GM06990 (cell line): ENCODE results near the gene IQSEC1.
A peak's percentile ranks its signal among the peaks of the same experiment; 100 is the strongest.

Experiments used
- DNase-seq: peaks from one replicate; pipeline ENCODE4 v3.0.0-alpha.2; 2011; ENCODE audit not compliant: insufficient read length; ENCODE audit errors: extremely low read depth
- H3K27me3 ChIP-seq: replicated peaks from 2 replicates; pipeline ENCODE4 v1.6.0; 2011; ENCODE audit warnings: low read length; ENCODE audit not compliant: control insufficient read depth, insufficient read depth
- H3K36me3 ChIP-seq: 2 replicates; pipeline ENCODE4 v1.5.1; 2011; ENCODE audit warnings: low read length; ENCODE audit not compliant: control insufficient read depth, insufficient read depth
- H3K4me3 ChIP-seq: replicated peaks from 2 replicates; pipeline ENCODE4 v1.5.1; 2011; ENCODE audit warnings: low read depth, mild to moderate bottlenecking, control low read depth, low read length
- TF ChIP-seq, protein P1 (sequence below): IDR thresholded peaks from 2 replicates; pipeline ENCODE4 v1.5.1; 2011; ENCODE audit warnings: low read length, control low read depth, mild to moderate bottlenecking, inconsistent platforms; ENCODE audit not compliant: insufficient read depth, poor library complexity, severe bottlenecking

The IQSEC1 gene

DNA sequence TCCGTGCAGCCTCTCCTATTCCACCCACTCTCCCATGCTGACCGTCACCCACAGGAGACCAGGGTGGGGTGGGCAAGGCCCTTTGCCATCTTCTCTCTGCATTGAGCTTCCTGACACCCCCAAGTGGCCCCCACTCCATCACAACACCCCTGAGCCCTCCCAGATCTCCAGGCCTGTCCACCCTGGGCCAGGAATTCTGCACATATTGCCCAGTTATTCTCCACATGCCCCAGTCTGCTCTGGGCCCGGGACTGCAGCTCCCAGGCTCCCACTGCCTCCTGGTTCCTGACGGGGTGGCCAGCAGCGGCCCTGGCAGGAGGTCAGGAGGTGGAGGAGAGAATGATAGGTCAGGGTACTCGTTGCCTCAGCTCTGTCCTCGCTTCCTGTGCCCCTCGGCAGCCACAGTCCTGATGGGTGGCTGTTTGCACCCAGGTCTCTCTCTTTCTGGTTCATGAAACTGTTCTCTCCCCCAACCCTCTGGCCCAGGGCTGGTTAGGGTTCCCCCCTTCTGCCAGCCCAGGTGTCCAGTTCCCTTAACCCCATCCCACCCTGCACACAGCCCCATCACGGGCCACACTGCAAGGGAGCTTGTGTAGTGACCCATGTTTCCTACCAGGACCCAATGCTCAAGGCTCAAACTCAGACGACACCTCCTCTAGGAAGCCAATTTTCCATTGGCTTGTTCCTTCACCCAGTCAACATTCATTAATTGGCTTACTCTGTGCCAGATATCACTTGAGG is 47.3 kb downstream of the IQSEC1 start:
- Histone ChIP-seq H3K27me3 (no peaks in the 10 kb centered on the region), H3K4me3 (no peak overlapping the region)
- TF ChIP-seq, protein P1, sequence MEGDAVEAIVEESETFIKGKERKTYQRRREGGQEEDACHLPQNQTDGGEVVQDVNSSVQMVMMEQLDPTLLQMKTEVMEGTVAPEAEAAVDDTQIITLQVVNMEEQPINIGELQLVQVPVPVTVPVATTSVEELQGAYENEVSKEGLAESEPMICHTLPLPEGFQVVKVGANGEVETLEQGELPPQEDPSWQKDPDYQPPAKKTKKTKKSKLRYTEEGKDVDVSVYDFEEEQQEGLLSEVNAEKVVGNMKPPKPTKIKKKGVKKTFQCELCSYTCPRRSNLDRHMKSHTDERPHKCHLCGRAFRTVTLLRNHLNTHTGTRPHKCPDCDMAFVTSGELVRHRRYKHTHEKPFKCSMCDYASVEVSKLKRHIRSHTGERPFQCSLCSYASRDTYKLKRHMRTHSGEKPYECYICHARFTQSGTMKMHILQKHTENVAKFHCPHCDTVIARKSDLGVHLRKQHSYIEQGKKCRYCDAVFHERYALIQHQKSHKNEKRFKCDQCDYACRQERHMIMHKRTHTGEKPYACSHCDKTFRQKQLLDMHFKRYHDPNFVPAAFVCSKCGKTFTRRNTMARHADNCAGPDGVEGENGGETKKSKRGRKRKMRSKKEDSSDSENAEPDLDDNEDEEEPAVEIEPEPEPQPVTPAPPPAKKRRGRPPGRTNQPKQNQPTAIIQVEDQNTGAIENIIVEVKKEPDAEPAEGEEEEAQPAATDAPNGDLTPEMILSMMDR, result no peak

DNA sequence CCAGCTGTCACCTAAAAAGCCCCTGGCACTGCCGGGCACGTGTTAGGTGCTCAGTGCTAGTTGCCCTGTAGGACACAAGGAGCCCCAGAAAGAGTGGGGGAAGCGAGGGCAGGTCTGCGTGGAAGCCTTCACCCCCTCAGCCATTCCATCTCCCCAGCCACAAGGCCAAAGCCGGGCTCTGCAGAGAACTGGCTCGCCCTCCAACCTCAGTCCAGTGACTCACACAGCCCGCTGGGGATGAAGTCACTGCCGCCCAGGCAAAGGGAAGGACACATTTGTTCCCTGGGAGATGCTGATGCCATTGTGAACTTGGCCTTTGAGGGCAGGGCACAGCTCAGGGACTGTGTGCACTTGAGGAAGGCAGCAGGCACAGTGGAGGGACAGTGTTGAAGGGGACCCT is 48.1 kb downstream of the IQSEC1 start:
- TF ChIP-seq, protein P1, result no peak
- Histone ChIP-seq H3K4me3 (no peak overlapping the region), H3K36me3 (no peaks in the 10 kb centered on the region), H3K27me3 (no peaks in the 10 kb centered on the region)
- DNase-seq, result no peak

More for the DNA sequence above, 47.3 kb downstream of the IQSEC1 start:
- DNase-seq, result no peak
- H3K36me3 ChIP-seq, result no peaks in the 10 kb centered on the region

DNA sequence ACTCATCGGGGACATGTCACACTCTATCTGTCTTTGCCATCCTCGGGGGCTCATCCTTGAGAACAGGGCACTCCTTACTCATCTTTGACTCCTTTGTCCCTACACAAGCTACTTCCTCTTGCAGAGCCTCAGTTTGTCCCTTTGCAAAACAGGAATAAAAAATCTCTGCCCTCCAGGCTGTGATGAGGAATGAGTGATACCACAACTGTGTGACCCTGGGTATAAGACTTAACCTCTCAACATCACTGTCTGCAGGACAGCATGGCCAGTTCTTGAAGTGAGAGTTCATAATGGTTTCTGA is 48.5 kb downstream of the IQSEC1 start:
- Histone ChIP-seq H3K4me3 (no peak overlapping the region), H3K36me3 (no peaks in the 10 kb centered on the region), H3K27me3 (no peaks in the 10 kb centered on the region)
- DNase-seq, result no peak
- TF ChIP-seq, protein P1, result no peak

DNA sequence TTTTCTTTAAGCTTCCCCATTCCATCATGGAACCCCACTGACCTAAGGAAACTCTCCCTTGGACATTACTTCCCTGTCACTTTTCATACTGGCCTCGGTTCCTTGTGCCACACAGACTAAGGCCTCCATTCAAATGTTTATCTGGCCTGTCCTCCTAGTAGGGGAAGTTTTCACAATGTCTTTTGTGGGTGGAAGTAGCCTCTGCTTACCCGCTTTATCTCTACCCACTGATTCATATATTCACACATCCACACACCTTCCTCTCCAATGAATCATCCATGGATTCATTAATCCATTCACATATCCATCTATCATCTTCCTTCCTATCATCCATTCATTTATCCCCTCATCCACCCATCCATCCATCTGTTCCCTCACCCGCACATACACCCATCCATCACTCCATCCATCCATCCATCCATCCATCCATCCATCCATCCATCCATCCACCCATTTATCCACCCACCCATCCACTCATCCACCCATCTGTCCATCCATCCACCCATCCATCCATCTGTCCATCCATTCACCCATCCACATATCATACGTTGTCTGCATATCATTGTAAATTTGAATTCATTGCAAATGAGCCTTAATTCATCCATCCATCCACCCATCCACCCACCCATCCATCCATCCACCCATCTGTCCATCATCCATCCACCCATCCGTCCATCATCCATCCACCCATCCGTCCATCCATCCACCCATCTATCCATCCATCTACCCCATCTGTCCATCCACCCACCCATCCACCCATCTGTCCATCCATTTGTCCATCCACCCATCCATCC is 49.1 kb downstream of the IQSEC1 start:
- TF ChIP-seq, protein P1, result no peak
- no peak for DNase-seq
- H3K27me3 ChIP-seq, result no peaks in the 10 kb centered on the region
- H3K4me3 ChIP-seq, result no peak overlapping the region
- H3K36me3 ChIP-seq, result no peaks in the 10 kb centered on the region

DNA sequence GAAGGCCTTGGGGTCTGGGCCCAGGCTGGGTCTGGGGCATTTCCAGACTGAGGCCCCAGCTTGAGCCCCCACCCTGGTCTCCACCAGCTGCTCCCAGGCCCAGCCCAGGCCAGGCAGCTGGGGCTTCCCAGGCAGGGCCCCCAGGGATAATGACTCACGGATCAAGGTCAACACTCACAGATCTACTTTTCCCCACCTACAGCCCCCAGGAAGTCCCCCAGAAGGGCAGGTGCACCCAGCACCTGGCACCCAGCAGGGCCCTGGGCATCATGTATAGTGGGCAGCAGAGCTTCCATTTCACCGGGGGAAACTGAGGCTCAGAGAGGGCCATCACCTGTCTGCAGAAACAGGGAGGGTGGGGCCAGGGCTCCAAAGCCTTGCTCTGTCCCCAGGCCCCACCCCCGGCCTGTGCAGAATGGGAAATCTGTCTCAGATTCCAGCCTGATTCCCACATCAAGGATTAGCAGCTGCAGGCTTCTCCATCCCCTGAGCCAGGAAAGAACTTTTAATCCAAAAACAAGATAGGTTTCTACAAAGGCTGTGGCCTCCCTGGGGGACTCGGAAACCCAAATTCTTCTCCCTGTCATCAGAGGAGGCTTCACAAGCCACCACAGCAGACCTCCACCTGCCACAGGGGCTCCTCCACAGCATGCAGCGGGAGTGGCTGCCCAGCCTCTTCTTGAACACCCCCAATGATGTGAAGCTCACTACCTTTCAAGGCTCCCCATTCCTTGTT is 49.8 kb downstream of the IQSEC1 start:
- peak; percentile 64 for DNase-seq
- peaks cover 3% of the 10 kb centered on the region; the same call in 1 of the 2 replicates for H3K36me3 ChIP-seq
- no peak overlapping the region for H3K4me3 ChIP-seq
- H3K27me3 ChIP-seq, result no peaks in the 10 kb centered on the region
- TF ChIP-seq, protein P1, result no peak
